DOHH2 (cell line): ENCODE measurements around the gene TLE7.

Experiments used
- CTCF ChIP-seq: fragments of 200-600 bp; sonication (generic); IDR thresholded peaks from one replicate; pipeline ENCODE4 v1.5.1; 2014; ENCODE audit warnings: antibody characterized with exemption, mild to moderate bottlenecking, low read depth, low read length; ENCODE audit not compliant: poor library complexity, severe bottlenecking
- EZH2phosphoT487 ChIP-seq: fragments of 200-600 bp; sonication (generic); IDR thresholded peaks from 2 replicates; pipeline ENCODE4 v1.6.1; 2017; ENCODE audit warnings: borderline replicate concordance, mild to moderate bottlenecking, antibody characterized with exemption, low read length, moderate library complexity, mixed read lengths

DNA sequence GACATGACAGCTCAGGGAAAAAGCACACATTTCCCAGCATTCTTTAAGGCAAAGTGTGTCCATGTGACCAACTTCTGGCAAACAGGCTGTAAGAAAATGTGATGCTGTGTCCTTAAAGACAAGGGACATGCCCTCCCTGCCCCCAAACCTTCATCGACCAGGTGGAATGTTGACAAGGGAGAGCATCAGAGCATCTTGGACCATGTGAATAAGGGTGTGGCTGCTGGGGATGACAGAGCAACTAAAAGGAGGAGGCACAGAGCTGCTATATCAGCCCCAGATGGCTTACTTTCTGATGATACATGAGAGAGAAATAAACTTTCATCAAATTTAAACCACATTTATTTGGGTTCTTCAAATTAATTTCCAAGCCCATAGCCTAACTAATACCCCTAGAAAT lies 22.4 kb upstream of the TLE7 start:
- no peak for TF ChIP-seq CTCF
- TF ChIP-seq EZH2phosphoT487: no peak
